HUES48 (cell line): Measurements from ENCODE around the gene ADGRD2.

Experiments
- H3K27ac ChIP-seq: one replicate; pipeline ENCODE4 v1.7.0; 2013; ENCODE audit warnings: low read depth, low read length, inconsistent platforms
- H3K27me3 ChIP-seq: 2 replicates; pipeline ENCODE4 v1.6.1; 2013; ENCODE audit warnings: mild to moderate bottlenecking, low read length; ENCODE audit not compliant: control insufficient read depth, insufficient read depth
- H3K36me3 ChIP-seq: 2 replicates; pipeline ENCODE4 v1.6.1; 2013; ENCODE audit warnings: low read length; ENCODE audit not compliant: control insufficient read depth, insufficient read depth
- H3K4me1 ChIP-seq: 2 replicates; pipeline ENCODE4 v1.6.1; 2013; ENCODE audit warnings: mild to moderate bottlenecking, low read length; ENCODE audit not compliant: control insufficient read depth, insufficient read depth
- H3K4me3 ChIP-seq: 2 replicates; pipeline ENCODE4 v1.5.1; 2013; ENCODE audit warnings: mild to moderate bottlenecking, low read depth, low read length
- H3K9ac ChIP-seq: 2 replicates; pipeline ENCODE4 v1.6.1; 2013; ENCODE audit warnings: mild to moderate bottlenecking, low read depth, low read length, moderate library complexity
- H3K9me3 ChIP-seq: 2 replicates; pipeline ENCODE4 v1.6.1; 2013; ENCODE audit warnings: low read length; ENCODE audit not compliant: control insufficient read depth, insufficient read depth

ADGRD2 gene

GRCh38 chr9:124513376-124513994 is 63.2 kb downstream of the ADGRD2 start:
- Histone ChIP-seq H3K36me3 (no peaks in the 10 kb centered on the region), H3K27ac (no peak overlapping the region), H3K27me3 (no peaks in the 10 kb centered on the region), H3K9me3 (no peaks in the 10 kb centered on the region), H3K9ac (no peak overlapping the region), H3K4me1 (0 out of 2 replicates have a peak, but pooled peaks cover 4% of the 10 kb centered on the region), H3K4me3 (no peak overlapping the region)

DNA sequence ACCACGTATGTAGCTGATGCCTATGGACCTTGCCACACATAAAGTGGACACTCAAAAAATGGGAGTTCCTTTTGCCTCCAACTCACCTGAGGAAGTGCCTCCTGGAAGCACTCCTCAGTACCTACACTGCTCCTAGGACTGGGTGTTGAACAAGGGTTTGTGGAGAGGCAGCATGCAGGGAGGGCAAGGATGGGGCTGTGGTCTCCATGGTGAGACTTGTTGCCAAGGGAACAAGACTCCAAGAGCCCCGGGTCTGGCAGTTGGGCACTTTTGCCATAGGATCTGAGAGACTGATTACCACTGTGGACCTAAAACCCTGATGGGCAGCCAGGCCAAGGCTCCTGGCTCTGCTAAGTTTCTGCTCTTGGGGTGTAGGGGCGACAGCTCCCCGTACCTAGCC is 63.9 kb downstream of the ADGRD2 start:
- no peaks in the 10 kb centered on the region for H3K27me3 ChIP-seq
- H3K4me3 ChIP-seq, result no peak overlapping the region
- no peaks in the 10 kb centered on the region for H3K9me3 ChIP-seq
- peaks cover 2% of the 10 kb centered on the region; the same call in 1 of the 2 replicates for H3K36me3 ChIP-seq
- H3K4me1 ChIP-seq, result 0 out of 2 replicates have a peak, but pooled peaks cover 4% of the 10 kb centered on the region
- H3K27ac ChIP-seq, result no peak overlapping the region
- no peak overlapping the region for H3K9ac ChIP-seq

DNA sequence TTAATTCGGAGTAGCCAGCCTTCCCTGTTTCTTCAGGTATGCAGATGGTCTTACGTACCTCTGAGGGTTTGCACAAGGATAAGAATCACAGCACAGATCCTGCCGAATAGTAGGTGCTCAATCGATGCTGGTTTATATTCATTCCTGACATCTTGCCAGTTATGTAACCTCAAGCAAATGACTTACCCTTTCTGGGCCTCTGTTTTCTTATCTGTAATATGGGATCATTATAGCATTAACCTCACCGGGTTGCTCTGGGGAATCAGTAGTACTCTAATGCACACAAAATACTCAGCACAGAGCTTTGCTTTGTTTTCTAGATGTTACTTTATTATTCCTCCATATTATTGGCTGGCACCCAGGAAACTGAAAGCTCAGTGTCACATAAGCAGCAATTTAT is 64.6 kb downstream of the ADGRD2 start:
- H3K9ac ChIP-seq, result no peak overlapping the region
- H3K4me1 ChIP-seq, result 0 out of 2 replicates have a peak, but pooled peaks cover 4% of the 10 kb centered on the region
- no peak overlapping the region for H3K4me3 ChIP-seq
- no peaks in the 10 kb centered on the region for H3K9me3 ChIP-seq
- H3K27ac ChIP-seq, result no peak overlapping the region
- no peaks in the 10 kb centered on the region for H3K27me3 ChIP-seq
- peaks cover 5% of the 10 kb centered on the region; the same call in 1 of the 2 replicates for H3K36me3 ChIP-seq

- Histone ChIP-seq H3K27ac (no peak overlapping the region), H3K4me3 (no peak overlapping the region), H3K4me1 (no peaks in the 10 kb centered on the region; the same call in 1 of the 2 replicates), H3K9ac (no peak overlapping the region), H3K27me3 (no peaks in the 10 kb centered on the region), H3K36me3 (peaks cover 15% of the 10 kb centered on the region; the same call in 1 of the 2 replicates), H3K9me3 (no peaks in the 10 kb centered on the region)
Observed at GRCh38 chr9:124517600-124517999, 67.3 kb downstream of the ADGRD2 start.

- no peak overlapping the region for H3K9ac ChIP-seq
Observed at GRCh38 chr9:124518116-124518515, 67.9 kb downstream of the ADGRD2 start.

GRCh38 chr9:124520206-124520596 is 70.0 kb downstream of the ADGRD2 start:
- peaks cover 23% of the 10 kb centered on the region; the same call in 1 of the 2 replicates for H3K36me3 ChIP-seq
- H3K27me3 ChIP-seq, result no peaks in the 10 kb centered on the region
- H3K9me3 ChIP-seq, result no peaks in the 10 kb centered on the region
- H3K9ac ChIP-seq, result no peak overlapping the region
- H3K4me3 ChIP-seq, result no peak overlapping the region
- H3K27ac ChIP-seq, result no peak overlapping the region
- H3K4me1 ChIP-seq, result no peaks in the 10 kb centered on the region; the same call in 1 of the 2 replicates

More at GRCh38 chr9:124518116-124518515, 67.9 kb downstream of the ADGRD2 start:
- Histone ChIP-seq H3K36me3 (peaks cover 15% of the 10 kb centered on the region; the same call in 1 of the 2 replicates), H3K4me3 (no peak overlapping the region), H3K27me3 (no peaks in the 10 kb centered on the region), H3K4me1 (no peaks in the 10 kb centered on the region; the same call in 1 of the 2 replicates), H3K9me3 (no peaks in the 10 kb centered on the region), H3K27ac (no peak overlapping the region)

DNA sequence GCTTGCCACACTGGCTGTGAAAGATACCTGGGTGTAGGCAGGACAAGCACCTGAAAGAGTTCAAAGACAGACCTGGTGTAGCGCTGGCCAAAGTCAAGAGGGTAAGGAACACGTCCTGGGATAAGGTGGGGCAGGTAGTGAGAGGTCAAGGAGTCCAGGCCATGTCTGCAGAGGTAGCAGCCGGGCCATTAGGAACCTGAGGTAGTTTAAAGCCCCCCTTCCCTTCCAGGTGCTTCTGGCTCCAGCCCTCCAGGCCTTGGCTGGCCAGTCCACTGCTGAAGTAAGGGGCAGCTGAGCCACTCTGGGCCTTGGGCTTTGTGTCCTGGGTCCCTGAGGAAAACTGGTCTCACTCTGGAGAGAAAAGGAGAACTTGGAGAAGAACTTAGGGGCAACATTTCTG is 70.9 kb downstream of the ADGRD2 start:
- Histone ChIP-seq H3K9ac (no peak overlapping the region), H3K36me3 (peaks cover 28% of the 10 kb centered on the region), H3K4me1 (no peaks in the 10 kb centered on the region; the same call in 1 of the 2 replicates), H3K9me3 (no peaks in the 10 kb centered on the region), H3K27me3 (no peaks in the 10 kb centered on the region), H3K4me3 (no peak overlapping the region), H3K27ac (no peak overlapping the region)

GRCh38 chr9:124522121-124523098 is 72.2 kb downstream of the ADGRD2 start:
- no peaks in the 10 kb centered on the region for H3K27me3 ChIP-seq
- no peak overlapping the region for H3K9ac ChIP-seq
- H3K36me3 ChIP-seq, result peaks cover 41% of the 10 kb centered on the region
- no peaks in the 10 kb centered on the region; the same call in 1 of the 2 replicates for H3K4me1 ChIP-seq
- H3K4me3 ChIP-seq, result no peak overlapping the region
- no peak overlapping the region for H3K27ac ChIP-seq
- no peaks in the 10 kb centered on the region for H3K9me3 ChIP-seq

DNA sequence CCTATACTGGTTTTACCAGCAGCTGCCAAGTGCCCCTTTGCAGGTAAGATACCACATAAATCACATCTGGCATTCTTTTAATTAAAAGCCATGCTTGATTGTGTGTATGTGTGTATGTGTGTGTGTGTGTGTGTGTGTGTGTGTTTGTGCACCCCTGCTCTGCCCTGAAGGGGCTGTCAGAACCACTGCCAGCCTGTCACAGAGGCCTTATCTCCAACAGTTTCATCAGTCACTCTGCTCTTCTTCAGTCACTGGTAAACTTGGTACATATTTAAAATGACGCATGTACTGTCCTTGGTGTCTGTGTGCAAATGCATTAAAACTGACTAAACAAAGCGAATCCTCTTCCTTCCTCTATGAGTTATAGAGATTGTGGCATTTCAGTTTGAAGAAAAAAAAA is 75.9 kb downstream of the ADGRD2 start:
- Histone ChIP-seq H3K9ac (no peak overlapping the region), H3K4me1 (no peaks in the 10 kb centered on the region; the same call in 1 of the 2 replicates), H3K9me3 (no peaks in the 10 kb centered on the region), H3K36me3 (peaks cover 34% of the 10 kb centered on the region), H3K27me3 (no peaks in the 10 kb centered on the region), H3K27ac (no peak overlapping the region), H3K4me3 (no peak overlapping the region)

GRCh38 chr9:124527781-124528180 is 77.5 kb downstream of the ADGRD2 start:
- Histone ChIP-seq H3K9ac (no peak overlapping the region), H3K27me3 (no peaks in the 10 kb centered on the region), H3K36me3 (peaks cover 38% of the 10 kb centered on the region), H3K27ac (no peak overlapping the region), H3K4me3 (no peak overlapping the region), H3K4me1 (no peaks in the 10 kb centered on the region), H3K9me3 (no peaks in the 10 kb centered on the region)
